H1 (cell line): ENCODE data around the gene SCO1. TPM values are rescaled to one million over a fixed set of nuclear protein-coding genes. Genes with fewer than 3 reads are reported as not detected.

Experiments used
- CBX8 ChIP-seq: fragments of 300-800, 300-1000 bp; sonication (generic); IDR thresholded peaks from 2 replicates; pipeline ENCODE4 v1.7.1; 2016; ENCODE audit warnings: low read depth, low read length, borderline replicate concordance
- CHD2 ChIP-seq: IDR thresholded peaks from 2 replicates; pipeline ENCODE4 v1.6.1; 2012; ENCODE audit warnings: low read length, improper control_type of control experiment
- CTCF ChIP-seq, 3 experiments: IDR thresholded peaks; 1 replicate in 2 of 3; 2 replicates in 1 of 3; pipeline versions ENCODE4 v1.5.1 to v1.6.1; 2011; ENCODE audit warnings: low read length in 3 of 3, mild to moderate bottlenecking in 3 of 3, inconsistent platforms in 2 of 3, low read depth in 1 of 3, moderate library complexity in 1 of 3; ENCODE audit not compliant: insufficient read depth in 1 of 3; ENCODE audit errors: control extremely low read depth in 1 of 3
- JUN ChIP-seq: IDR thresholded peaks from 2 replicates; pipeline ENCODE4 v1.6.1; 2011; ENCODE audit warnings: low read depth, mild to moderate bottlenecking, improper control_type of control experiment, low read length
- MAFK ChIP-seq: IDR thresholded peaks from 2 replicates; pipeline ENCODE4 v1.6.1; 2012; ENCODE audit warnings: low read depth, mild to moderate bottlenecking, improper control_type of control experiment, low read length
- SP2 ChIP-seq: IDR thresholded peaks from 2 replicates; pipeline ENCODE4 v1.6.1; 2012; ENCODE audit warnings: mild to moderate bottlenecking, low read length, inconsistent platforms
- TBP ChIP-seq: IDR thresholded peaks from 2 replicates; pipeline ENCODE4 v1.6.1; 2011; ENCODE audit warnings: low read depth, low read length, improper control_type of control experiment
- ZNF274 ChIP-seq: IDR thresholded peaks from 2 replicates; pipeline ENCODE4 v1.7.0; 2012; ENCODE audit warnings: low read length, borderline replicate concordance; ENCODE audit errors: extremely low read depth
- polyA plus RNA-seq, 7 experiments: library from polyadenylated mRNA; depleted of rRNA in 3 of 7; stranded (reverse) in 5 of 7; unstranded in 2 of 7; fragments of >200 nt in 5 of 7; fragments of 200-250 nt in 2 of 7; gene quantifications; 1 replicate in 5 of 7; 2 replicates in 1 of 7; 4 replicates in 1 of 7; pipeline versions ENCODE4 v1.2.1 to v1.2.3, GENCODE V29; 2011 to 2013; ENCODE audit warnings: missing spikeins in 2 of 7, mixed read lengths in 2 of 7
- total RNA-seq: library from RNA; stranded (reverse); fragmentation: NEBNext Ultra II Directional; extraction: Animal tissue kit (Norgen Biotek cat#: 25700); gene quantifications from 2 replicates; pipeline ENCODE4 v1.2.1, GENCODE V29; 2021
- TF ChIP-seq, protein P1 (sequence below): fragments of 300-600 bp; sonication (generic); IDR thresholded peaks from 2 replicates; pipeline ENCODE4 v1.7.1; 2012; ENCODE audit warnings: low read length, moderate library complexity, mild to moderate bottlenecking, inconsistent platforms; ENCODE audit not compliant: insufficient replicate concordance

SCO1 gene
- total and polyA plus RNA-seq, 2 of the 8 experiments (the other 6 are each of a cell fraction or from before 2014, with no cell fraction given): 18.7 to 61.8 TPM

DNA sequence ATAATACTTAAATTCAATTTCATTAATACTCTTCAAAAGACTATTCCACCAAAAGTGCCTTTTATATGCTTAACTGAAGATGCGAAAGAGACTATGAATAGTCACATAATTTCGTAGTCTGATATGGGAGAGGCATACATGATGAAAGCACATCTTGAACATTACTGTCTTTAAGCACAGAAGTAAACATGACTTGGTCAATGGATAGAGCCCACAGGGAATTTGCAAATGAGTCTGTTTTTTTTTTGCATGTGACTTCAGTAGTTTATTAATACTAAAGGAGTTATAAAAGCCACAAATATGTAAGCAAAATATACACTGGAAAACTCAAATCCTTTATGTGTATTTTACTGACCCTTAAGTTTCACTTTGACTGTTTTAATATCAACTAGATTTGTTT, 16.0 kb upstream of the SCO1 start (continued):
- TF ChIP-seq, protein P1, sequence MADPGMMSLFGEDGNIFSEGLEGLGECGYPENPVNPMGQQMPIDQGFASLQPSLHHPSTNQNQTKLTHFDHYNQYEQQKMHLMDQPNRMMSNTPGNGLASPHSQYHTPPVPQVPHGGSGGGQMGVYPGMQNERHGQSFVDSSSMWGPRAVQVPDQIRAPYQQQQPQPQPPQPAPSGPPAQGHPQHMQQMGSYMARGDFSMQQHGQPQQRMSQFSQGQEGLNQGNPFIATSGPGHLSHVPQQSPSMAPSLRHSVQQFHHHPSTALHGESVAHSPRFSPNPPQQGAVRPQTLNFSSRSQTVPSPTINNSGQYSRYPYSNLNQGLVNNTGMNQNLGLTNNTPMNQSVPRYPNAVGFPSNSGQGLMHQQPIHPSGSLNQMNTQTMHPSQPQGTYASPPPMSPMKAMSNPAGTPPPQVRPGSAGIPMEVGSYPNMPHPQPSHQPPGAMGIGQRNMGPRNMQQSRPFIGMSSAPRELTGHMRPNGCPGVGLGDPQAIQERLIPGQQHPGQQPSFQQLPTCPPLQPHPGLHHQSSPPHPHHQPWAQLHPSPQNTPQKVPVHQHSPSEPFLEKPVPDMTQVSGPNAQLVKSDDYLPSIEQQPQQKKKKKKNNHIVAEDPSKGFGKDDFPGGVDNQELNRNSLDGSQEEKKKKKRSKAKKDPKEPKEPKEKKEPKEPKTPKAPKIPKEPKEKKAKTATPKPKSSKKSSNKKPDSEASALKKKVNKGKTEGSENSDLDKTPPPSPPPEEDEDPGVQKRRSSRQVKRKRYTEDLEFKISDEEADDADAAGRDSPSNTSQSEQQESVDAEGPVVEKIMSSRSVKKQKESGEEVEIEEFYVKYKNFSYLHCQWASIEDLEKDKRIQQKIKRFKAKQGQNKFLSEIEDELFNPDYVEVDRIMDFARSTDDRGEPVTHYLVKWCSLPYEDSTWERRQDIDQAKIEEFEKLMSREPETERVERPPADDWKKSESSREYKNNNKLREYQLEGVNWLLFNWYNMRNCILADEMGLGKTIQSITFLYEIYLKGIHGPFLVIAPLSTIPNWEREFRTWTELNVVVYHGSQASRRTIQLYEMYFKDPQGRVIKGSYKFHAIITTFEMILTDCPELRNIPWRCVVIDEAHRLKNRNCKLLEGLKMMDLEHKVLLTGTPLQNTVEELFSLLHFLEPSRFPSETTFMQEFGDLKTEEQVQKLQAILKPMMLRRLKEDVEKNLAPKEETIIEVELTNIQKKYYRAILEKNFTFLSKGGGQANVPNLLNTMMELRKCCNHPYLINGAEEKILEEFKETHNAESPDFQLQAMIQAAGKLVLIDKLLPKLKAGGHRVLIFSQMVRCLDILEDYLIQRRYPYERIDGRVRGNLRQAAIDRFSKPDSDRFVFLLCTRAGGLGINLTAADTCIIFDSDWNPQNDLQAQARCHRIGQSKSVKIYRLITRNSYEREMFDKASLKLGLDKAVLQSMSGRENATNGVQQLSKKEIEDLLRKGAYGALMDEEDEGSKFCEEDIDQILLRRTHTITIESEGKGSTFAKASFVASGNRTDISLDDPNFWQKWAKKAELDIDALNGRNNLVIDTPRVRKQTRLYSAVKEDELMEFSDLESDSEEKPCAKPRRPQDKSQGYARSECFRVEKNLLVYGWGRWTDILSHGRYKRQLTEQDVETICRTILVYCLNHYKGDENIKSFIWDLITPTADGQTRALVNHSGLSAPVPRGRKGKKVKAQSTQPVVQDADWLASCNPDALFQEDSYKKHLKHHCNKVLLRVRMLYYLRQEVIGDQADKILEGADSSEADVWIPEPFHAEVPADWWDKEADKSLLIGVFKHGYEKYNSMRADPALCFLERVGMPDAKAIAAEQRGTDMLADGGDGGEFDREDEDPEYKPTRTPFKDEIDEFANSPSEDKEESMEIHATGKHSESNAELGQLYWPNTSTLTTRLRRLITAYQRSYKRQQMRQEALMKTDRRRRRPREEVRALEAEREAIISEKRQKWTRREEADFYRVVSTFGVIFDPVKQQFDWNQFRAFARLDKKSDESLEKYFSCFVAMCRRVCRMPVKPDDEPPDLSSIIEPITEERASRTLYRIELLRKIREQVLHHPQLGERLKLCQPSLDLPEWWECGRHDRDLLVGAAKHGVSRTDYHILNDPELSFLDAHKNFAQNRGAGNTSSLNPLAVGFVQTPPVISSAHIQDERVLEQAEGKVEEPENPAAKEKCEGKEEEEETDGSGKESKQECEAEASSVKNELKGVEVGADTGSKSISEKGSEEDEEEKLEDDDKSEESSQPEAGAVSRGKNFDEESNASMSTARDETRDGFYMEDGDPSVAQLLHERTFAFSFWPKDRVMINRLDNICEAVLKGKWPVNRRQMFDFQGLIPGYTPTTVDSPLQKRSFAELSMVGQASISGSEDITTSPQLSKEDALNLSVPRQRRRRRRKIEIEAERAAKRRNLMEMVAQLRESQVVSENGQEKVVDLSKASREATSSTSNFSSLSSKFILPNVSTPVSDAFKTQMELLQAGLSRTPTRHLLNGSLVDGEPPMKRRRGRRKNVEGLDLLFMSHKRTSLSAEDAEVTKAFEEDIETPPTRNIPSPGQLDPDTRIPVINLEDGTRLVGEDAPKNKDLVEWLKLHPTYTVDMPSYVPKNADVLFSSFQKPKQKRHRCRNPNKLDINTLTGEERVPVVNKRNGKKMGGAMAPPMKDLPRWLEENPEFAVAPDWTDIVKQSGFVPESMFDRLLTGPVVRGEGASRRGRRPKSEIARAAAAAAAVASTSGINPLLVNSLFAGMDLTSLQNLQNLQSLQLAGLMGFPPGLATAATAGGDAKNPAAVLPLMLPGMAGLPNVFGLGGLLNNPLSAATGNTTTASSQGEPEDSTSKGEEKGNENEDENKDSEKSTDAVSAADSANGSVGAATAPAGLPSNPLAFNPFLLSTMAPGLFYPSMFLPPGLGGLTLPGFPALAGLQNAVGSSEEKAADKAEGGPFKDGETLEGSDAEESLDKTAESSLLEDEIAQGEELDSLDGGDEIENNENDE: no peak
- no peak for TF ChIP-seq SP2
- TF ChIP-seq CTCF (IDR thresholded peaks at IDR 0.05; ENCODE audit: control extremely low read depth in 1 of 3, insufficient read depth in 1 of 3, low read depth in 1 of 3, low read length in 3 of 3): no peak
- TF ChIP-seq JUN: no peak
- TF ChIP-seq TBP: no peak
- no peak for TF ChIP-seq CBX8
- TF ChIP-seq CHD2: no peak
- TF ChIP-seq MAFK: no peak
- no peak for TF ChIP-seq ZNF274
